GM12878 (cell line): ENCODE data around the gene RAB44. TPM values are rescaled to one million over a fixed set of nuclear protein-coding genes. Genes with fewer than 3 reads are reported as not detected.

Experiments
- ELK1 ChIP-seq: IDR thresholded peaks from 2 replicates; pipeline ENCODE4 v1.6.1; 2012; ENCODE audit warnings: low read depth, low read length, improper control_type of control experiment
- ETV6 ChIP-seq, 2 experiments: fragments of 450-650 bp in 1 of 2; IDR thresholded peaks in 1 of 2; conservative IDR thresholded peaks in 1 of 2; 2 replicates each; pipeline ENCODE4 v1.6.1; 2014; ENCODE audit warnings: antibody characterized with exemption in 1 of 2, borderline replicate concordance in 1 of 2, low read depth in 1 of 2, mild to moderate bottlenecking in 1 of 2, moderate library complexity in 1 of 2
- FOS ChIP-seq: IDR thresholded peaks from 3 replicates; pipeline ENCODE4 v1.6.1; 2011; ENCODE audit warnings: borderline replicate concordance; ENCODE audit not compliant: insufficient read length; ENCODE audit errors: extremely low read depth
- IKZF1 ChIP-seq: fragments of 450-650 bp; conservative IDR thresholded peaks from 2 replicates; pipeline ENCODE4 v1.6.1; 2017; ENCODE audit warnings: antibody characterized with exemption, mild to moderate bottlenecking
- IKZF2 ChIP-seq, 2 experiments: fragments of 450-650 bp; IDR thresholded peaks; 2 replicates each; pipeline ENCODE4 v1.6.1; 2017; ENCODE audit warnings: mild to moderate bottlenecking in 2 of 2, moderate library complexity in 2 of 2
- IRF4 ChIP-seq: IDR thresholded peaks from 2 replicates; pipeline ENCODE4 v1.6.1; 2011; ENCODE audit warnings: low read depth, low read length
- LARP7 ChIP-seq: fragments of 450-650 bp; IDR thresholded peaks from 2 replicates; pipeline ENCODE4 v1.6.1; 2017; ENCODE audit warnings: mild to moderate bottlenecking
- MLLT1 ChIP-seq: fragments of 450-650 bp; IDR thresholded peaks from 2 replicates; pipeline ENCODE4 v1.6.1; 2016; ENCODE audit warnings: mild to moderate bottlenecking
- MTA2 ChIP-seq: fragments of 450-650 bp; IDR thresholded peaks from 2 replicates; pipeline ENCODE4 v1.6.1; 2016; ENCODE audit warnings: low read depth, mild to moderate bottlenecking, moderate library complexity
- MXI1 ChIP-seq: fragments of 150-350 bp; IDR thresholded peaks from 2 replicates; pipeline ENCODE4 v1.6.1; 2011; ENCODE audit warnings: low read depth, mild to moderate bottlenecking, inconsistent platforms, low read length, improper control_type of control experiment
- PAX8 ChIP-seq: fragments of 450-650 bp; IDR thresholded peaks from 2 replicates; pipeline ENCODE4 v1.6.1; 2017; ENCODE audit warnings: mild to moderate bottlenecking, moderate library complexity
- POLR2AphosphoS5 ChIP-seq: IDR thresholded peaks from 2 replicates; pipeline ENCODE4 v1.6.1; 2011; ENCODE audit warnings: mild to moderate bottlenecking, low read length, inconsistent platforms
- POU2F2 ChIP-seq: IDR thresholded peaks from 3 replicates; pipeline ENCODE4 v1.6.1; 2011; ENCODE audit warnings: low read depth, mild to moderate bottlenecking, low read length, borderline replicate concordance
- PRDM15 ChIP-seq: fragments of 450-650 bp; formaldehyde crosslinking; IDR thresholded peaks from 2 replicates; pipeline ENCODE4 v1.4.0; 2020; ENCODE audit warnings: mild to moderate bottlenecking, moderate library complexity
- RUNX3 ChIP-seq: IDR thresholded peaks from 2 replicates; pipeline ENCODE4 v1.6.1; 2012; ENCODE audit warnings: low read length, inconsistent platforms
- SMAD1 ChIP-seq: fragments of 450-650 bp; IDR thresholded peaks from 2 replicates; pipeline ENCODE4 v1.6.1; 2018; ENCODE audit warnings: mild to moderate bottlenecking, low read depth; ENCODE audit not compliant: partially characterized antibody
- SREBF2 ChIP-seq: IDR thresholded peaks from 2 replicates; pipeline ENCODE4 v1.6.1; 2012; ENCODE audit warnings: mild to moderate bottlenecking, low read length
- TARDBP ChIP-seq: IDR thresholded peaks from 2 replicates; pipeline ENCODE4 v1.6.1; 2016; ENCODE audit warnings: borderline replicate concordance
- TCF12 ChIP-seq: IDR thresholded peaks from 2 replicates; pipeline ENCODE4 v1.6.1; 2011; ENCODE audit warnings: low read depth, mild to moderate bottlenecking, low read length
- USF1 ChIP-seq: IDR thresholded peaks from 2 replicates; pipeline ENCODE4 v1.6.1; 2011; ENCODE audit warnings: borderline replicate concordance, low read depth, mild to moderate bottlenecking, moderate library complexity, mixed read lengths, low read length; ENCODE audit not compliant: insufficient read depth; ENCODE audit errors: extremely low read length
- ZNF622 ChIP-seq: fragments of 450-650 bp; IDR thresholded peaks from 2 replicates; pipeline ENCODE4 v1.6.1; 2017; ENCODE audit warnings: mild to moderate bottlenecking, inconsistent platforms
- polyA plus RNA-seq, 11 experiments: library from polyadenylated mRNA; depleted of rRNA in 4 of 11; unstranded in 6 of 11; stranded (reverse) in 5 of 11; fragments of >200 nt; fragmentation: Nextera tagmentation in 4 of 11; fragmentation: Illumina TruSeq in 1 of 11; extraction: Ambion mirVana in 4 of 11; extraction: Trizol in 1 of 11; gene quantifications; 1 replicate in 1 of 11; 2 replicates in 10 of 11; pipeline versions ENCODE4 v1.2.1 to v1.2.3, GENCODE V29; 2011 to 2016; ENCODE audit warnings: inconsistent platforms in 2 of 11, missing spikeins in 2 of 11, low read depth in 1 of 11
- total RNA-seq, 4 experiments: library from RNA; depleted of rRNA in 3 of 4; stranded (reverse); fragments of >200 nt in 3 of 4; fragmentation: Illumina TruSeq in 1 of 4; extraction: Trizol in 1 of 4; gene quantifications; 2 replicates each; pipeline versions ENCODE4 v1.2.1 to v1.2.3, GENCODE V29; 2013 to 2021

The RAB44 gene
- total and polyA plus RNA-seq, 10 of the 15 experiments (the other 5 are each of a cell fraction or from before 2014, with no cell fraction given): 0.01 to 0.08 (median 0.05) TPM; not detected in 2

GRCh38 chr6:36692220-36692619 is 5.4 kb upstream of the RAB44 start (continued):
- no peak for TF ChIP-seq TCF12
- no peak for TF ChIP-seq MXI1
- no peak for TF ChIP-seq ZNF622
- TF ChIP-seq TARDBP: no peak
- no peak for TF ChIP-seq PAX8
- TF ChIP-seq IRF4: 0 out of 2 replicates have a peak, but pooled peaks have one; percentile 23
- no peak for TF ChIP-seq SREBF2
- no peak for TF ChIP-seq LARP7
- TF ChIP-seq POLR2AphosphoS5: no peak
- no peak for TF ChIP-seq ELK1
- peak in 1 of 2 experiments; percentile 20; a peak in 1 of 4 replicates for TF ChIP-seq ETV6 (conservative IDR thresholded peaks at IDR 0.05 in 1 of 2, IDR thresholded peaks at IDR 0.05 in 1 of 2; ENCODE audit: borderline replicate concordance in 1 of 2, low read depth in 1 of 2)
- peak in 1 of 2 experiments; percentile 31; a peak in 1 of 4 replicates for TF ChIP-seq IKZF2 (IDR thresholded peaks at IDR 0.05)
- TF ChIP-seq FOS: no peak
- TF ChIP-seq PRDM15 (CRISPR knock-in tag): no peak
- TF ChIP-seq IKZF1: peak; percentile 51; the same call in 1 of the 2 replicates
- TF ChIP-seq POU2F2: no peak
- TF ChIP-seq MLLT1: no peak
- TF ChIP-seq SMAD1: no peak
- TF ChIP-seq MTA2: 0 out of 2 replicates have a peak, but pooled peaks have one; percentile 37
- peak; percentile 40; the same call in 1 of the 2 replicates for TF ChIP-seq RUNX3
- TF ChIP-seq USF1: no peak
